GM12878 (cell line): ENCODE results near the gene LRRC3C. TPM values are rescaled to one million over a fixed set of nuclear protein-coding genes. Genes with fewer than 3 reads are reported as not detected.

Source experiments
- ATAC-seq: fragments of 200-7000 bp; cut with Tn5 transposase; 3 replicates; pipeline ENCODE4 v1.9.1; 2020; ENCODE audit warnings: mild to moderate bottlenecking, moderate library complexity
- BruUV-seq: library from RNA; stranded (reverse); fragments of 400-500 nt; replicated peaks from 2 replicates; lab custom pipeline; 2021; lab: Mats Ljungman, UMichigan
- CTCF ChIA-PET: fragments of 300-600 bp; sonication (Branson Sonifier 250); formaldehyde crosslinking; extraction: SDS; loops from one replicate; lab custom pipeline; 2021; ENCODE audit warnings: inconsistent platforms; lab: Yijun Ruan, JAX
- POLR2A ChIA-PET: fragments of 350-600 bp; formaldehyde crosslinking; extraction: SDS; loops from one replicate; lab custom pipeline; 2021; ENCODE audit warnings: inconsistent platforms; lab: Charles Lee
- RAD21 ChIA-PET: fragments of 300-600 bp; sonication (Branson Sonifier 250); formaldehyde crosslinking; loops from one replicate; lab custom pipeline; 2023; ENCODE audit warnings: antibody characterized with exemption; ENCODE audit not compliant: unreplicated experiment; lab: Charles Lee
- SMC1A ChIA-PET: fragments of 300-600 bp; sonication (Branson Sonifier 250); formaldehyde crosslinking; loops from one replicate; lab custom pipeline; 2023; ENCODE audit not compliant: unreplicated experiment, uncharacterized antibody; lab: Charles Lee
- DNase-seq: peaks from one replicate; pipeline ENCODE4 v3.0.0-alpha.2; 2011; ENCODE audit warnings: low read depth, low spot score
- FAIRE-seq: peaks from 3 replicates; lab custom pipeline; 2011; peaks lifted over from hg19 to GRCh38; lab: Jason Lieb, UNC
- H2AFZ ChIP-seq: 2 replicates; pipeline ENCODE4 v1.6.0; 2011; ENCODE audit warnings: low read depth, low read length, control low read depth; ENCODE audit not compliant: control insufficient read depth
- H3K27ac ChIP-seq: 2 replicates; pipeline ENCODE4 v1.5.1; 2011; ENCODE audit warnings: control low read depth; ENCODE audit not compliant: control insufficient read depth, insufficient read depth
- H3K27me3 ChIP-seq, 2 experiments: replicated peaks in 1 of 2; 2 replicates each; pipeline versions ENCODE4 v1.6.0 to v1.6.1; 2011; ENCODE audit warnings: low read length in 1 of 2; ENCODE audit not compliant: control insufficient read depth in 2 of 2, insufficient read depth in 2 of 2
- H3K36me3 ChIP-seq, 2 experiments: 2 replicates each; pipeline ENCODE4 v1.5.1; 2011; ENCODE audit warnings: low read length in 1 of 2; ENCODE audit not compliant: control insufficient read depth in 2 of 2, insufficient read depth in 2 of 2
- H3K4me1 ChIP-seq: 2 replicates; pipeline ENCODE4 v1.6.1; 2011; ENCODE audit warnings: mild to moderate bottlenecking, low read length, moderate library complexity, mixed read lengths; ENCODE audit not compliant: control insufficient read depth, insufficient read depth
- H3K4me2 ChIP-seq: 2 replicates; pipeline ENCODE4 v1.6.0; 2011; ENCODE audit warnings: control low read depth; ENCODE audit not compliant: control insufficient read depth, insufficient read depth
- H3K4me3 ChIP-seq: fragments of 200-600 bp; sonication (generic); 2 replicates; pipeline ENCODE4 v1.5.1; 2016
- H3K79me2 ChIP-seq: 2 replicates; pipeline ENCODE4 v1.6.0; 2011; ENCODE audit warnings: low read length; ENCODE audit not compliant: control insufficient read depth, insufficient read depth
- H3K9ac ChIP-seq: 2 replicates; pipeline ENCODE4 v1.8.0; 2011; ENCODE audit warnings: low read length, control low read depth, mixed read lengths; ENCODE audit not compliant: control insufficient read depth, insufficient read depth
- H3K9me3 ChIP-seq: replicated peaks from 3 replicates; pipeline ENCODE4 v1.5.1; 2011; ENCODE audit warnings: mild to moderate bottlenecking, low read length; ENCODE audit not compliant: control insufficient read depth, insufficient read depth
- H4K20me1 ChIP-seq: 2 replicates; pipeline ENCODE4 v1.6.0; 2011; ENCODE audit not compliant: control insufficient read depth, insufficient read depth
- CHD1 ChIP-seq: IDR thresholded peaks from 2 replicates; pipeline ENCODE4 v1.6.1; 2012; ENCODE audit warnings: low read depth, low read length, improper control_type of control experiment
- GABPA ChIP-seq: IDR thresholded peaks from 2 replicates; pipeline ENCODE4 v1.6.1; 2014; ENCODE audit warnings: antibody characterized with exemption, low read depth, mild to moderate bottlenecking, inconsistent platforms
- SIX5 ChIP-seq: IDR thresholded peaks from 2 replicates; pipeline ENCODE4 v1.6.1; 2011; ENCODE audit warnings: mild to moderate bottlenecking, low read depth, low read length, moderate library complexity; ENCODE audit not compliant: severe bottlenecking
- WGBS: methylation state at CpG from one replicate; pipeline ENCODE4 v1.1.6; 2016; ENCODE audit warnings: low lambda C conversion rate; ENCODE audit not compliant: insufficient replicate concordance, insufficient coverage; ENCODE audit errors: missing lambda C conversion rate; 5-methylcytosine and 5-hydroxymethylcytosine counted together
- in situ Hi-C: fragments of 300-500 bp; cut with MboI; formaldehyde crosslinking; loops from 9 replicates; pipeline ENCODE4 v1.14.3; 2018; ENCODE audit warnings: mixed read lengths
- intact Hi-C: fragments of 100-400 bp; cut with micrococcal nuclease; formaldehyde crosslinking; loops from one replicate; pipeline ENCODE4 v1.14.2; 2022; ENCODE audit not compliant: unreplicated experiment
- polyA plus RNA-seq, 11 experiments: library from polyadenylated mRNA; depleted of rRNA in 4 of 11; unstranded in 6 of 11; stranded (reverse) in 5 of 11; fragments of >200 nt; fragmentation: Nextera tagmentation in 4 of 11; fragmentation: Illumina TruSeq in 1 of 11; extraction: Ambion mirVana in 4 of 11; extraction: Trizol in 1 of 11; gene quantifications; 1 replicate in 1 of 11; 2 replicates in 10 of 11; pipeline versions ENCODE4 v1.2.1 to v1.2.3, GENCODE V29; 2011 to 2016; ENCODE audit warnings: inconsistent platforms in 2 of 11, missing spikeins in 2 of 11, low read depth in 1 of 11
- total RNA-seq, 4 experiments: library from RNA; depleted of rRNA in 3 of 4; stranded (reverse); fragments of >200 nt in 3 of 4; fragmentation: Illumina TruSeq in 1 of 4; extraction: Trizol in 1 of 4; gene quantifications; 2 replicates each; pipeline versions ENCODE4 v1.2.1 to v1.2.3, GENCODE V29; 2013 to 2021
- TF ChIP-seq, protein P1 (sequence below): IDR thresholded peaks from 2 replicates; pipeline ENCODE4 v1.6.1; 2012; ENCODE audit warnings: low read depth, low read length, improper control_type of control experiment
- TF ChIP-seq, protein P2 (sequence below): IDR thresholded peaks from 2 replicates; pipeline ENCODE4 v1.6.1; 2011; ENCODE audit warnings: borderline replicate concordance, low read depth, mild to moderate bottlenecking, moderate library complexity, mixed read lengths, low read length; ENCODE audit not compliant: insufficient read depth; ENCODE audit errors: extremely low read length

The LRRC3C gene
- total and polyA plus RNA-seq, 10 of the 15 experiments (the other 5 are each of a cell fraction or from before 2014, with no cell fraction given): not detected

DNA sequence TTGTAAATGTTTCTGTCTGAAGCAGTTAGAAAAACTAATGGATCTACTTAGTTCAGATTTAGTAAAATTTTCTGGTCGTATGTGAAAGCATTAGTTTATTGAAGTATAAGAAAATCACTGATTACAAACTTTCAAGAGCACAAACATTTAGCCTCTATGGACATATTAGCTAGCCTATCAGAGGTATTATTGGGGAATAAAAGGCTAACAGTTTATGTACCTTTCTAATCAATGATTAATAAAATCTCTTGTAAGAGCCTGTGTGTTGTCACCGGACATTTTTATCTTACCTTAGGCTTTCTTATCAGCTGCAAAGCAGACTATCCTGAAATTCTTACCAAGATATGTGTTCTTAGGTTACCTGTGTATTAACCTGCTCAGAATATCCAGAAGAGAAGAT, 38.3 kb upstream of the LRRC3C start:
- TF ChIP-seq SIX5 (no peak), CHD1 (no peak), GABPA (no peak)
- TF ChIP-seq, protein P1, sequence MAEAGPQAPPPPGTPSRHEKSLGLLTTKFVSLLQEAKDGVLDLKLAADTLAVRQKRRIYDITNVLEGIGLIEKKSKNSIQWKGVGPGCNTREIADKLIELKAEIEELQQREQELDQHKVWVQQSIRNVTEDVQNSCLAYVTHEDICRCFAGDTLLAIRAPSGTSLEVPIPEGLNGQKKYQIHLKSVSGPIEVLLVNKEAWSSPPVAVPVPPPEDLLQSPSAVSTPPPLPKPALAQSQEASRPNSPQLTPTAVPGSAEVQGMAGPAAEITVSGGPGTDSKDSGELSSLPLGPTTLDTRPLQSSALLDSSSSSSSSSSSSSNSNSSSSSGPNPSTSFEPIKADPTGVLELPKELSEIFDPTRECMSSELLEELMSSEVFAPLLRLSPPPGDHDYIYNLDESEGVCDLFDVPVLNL: no peak
- TF ChIP-seq, protein P2, sequence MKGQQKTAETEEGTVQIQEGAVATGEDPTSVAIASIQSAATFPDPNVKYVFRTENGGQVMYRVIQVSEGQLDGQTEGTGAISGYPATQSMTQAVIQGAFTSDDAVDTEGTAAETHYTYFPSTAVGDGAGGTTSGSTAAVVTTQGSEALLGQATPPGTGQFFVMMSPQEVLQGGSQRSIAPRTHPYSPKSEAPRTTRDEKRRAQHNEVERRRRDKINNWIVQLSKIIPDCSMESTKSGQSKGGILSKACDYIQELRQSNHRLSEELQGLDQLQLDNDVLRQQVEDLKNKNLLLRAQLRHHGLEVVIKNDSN: no peak
- ChIA-PET RAD21 (no interaction called here), SMC1A (no interaction called here), POLR2A (interaction anchor here (1.2 kb wide), 1 partner anchor 33 kb away, joined by 11 read pairs; no protein-coding TSS in a partner anchor), CTCF (interaction anchor here (0.9 kb wide), 1 partner anchor 15 kb away, joined by 3 read pairs; no protein-coding TSS in a partner anchor)
- Histone ChIP-seq H3K4me1 (no peaks in the 10 kb centered on the region), H3K27me3 (no peaks in the 10 kb centered on the region), H3K27ac (no peak overlapping the region), H3K4me2 (no peak overlapping the region), H3K4me3 (no peak overlapping the region), H3K79me2 (no peaks in the 10 kb centered on the region), H3K36me3 (no peaks in the 10 kb centered on the region), H3K9me3 (no peaks in the 10 kb centered on the region), H3K9ac (no peak overlapping the region), H2AFZ (no peak overlapping the region), H4K20me1 (no peaks in the 10 kb centered on the region)
- 48% methylated on average over 2 of the region's 2 CpGs for WGBS
- DNase-seq (no peak), FAIRE-seq (no peak), ATAC-seq (no peak)
- in situ Hi-C loops (no loop called here), intact Hi-C loops (no loop called here)
- no TSS peak for BruUV-seq
